GM18867 (cell line): Measurements from ENCODE around the gene TRIM66.
A peak's percentile ranks its signal among the peaks of the same experiment; 100 is the strongest.
"Not testable (repeated sequence)": the region's sequence is repeated elsewhere in the genome, so short reads cannot be mapped to it uniquely, and the experiment has no call there.

Experiments
- ATAC-seq: cut with Tn5 transposase; IDR thresholded peaks from one replicate; pipeline ENCODE4 v1.9.1; 2021; ENCODE audit warnings: mild to moderate bottlenecking, moderate library complexity; ENCODE audit not compliant: unreplicated experiment

The TRIM66 gene

GRCh38 chr11:8693010-8693551 lies 10.6 kb upstream of the TRIM66 start:
- no peak for ATAC-seq

GRCh38 chr11:8692417-8692816 lies 10.0 kb upstream of the TRIM66 start:
- no peak for ATAC-seq

DNA sequence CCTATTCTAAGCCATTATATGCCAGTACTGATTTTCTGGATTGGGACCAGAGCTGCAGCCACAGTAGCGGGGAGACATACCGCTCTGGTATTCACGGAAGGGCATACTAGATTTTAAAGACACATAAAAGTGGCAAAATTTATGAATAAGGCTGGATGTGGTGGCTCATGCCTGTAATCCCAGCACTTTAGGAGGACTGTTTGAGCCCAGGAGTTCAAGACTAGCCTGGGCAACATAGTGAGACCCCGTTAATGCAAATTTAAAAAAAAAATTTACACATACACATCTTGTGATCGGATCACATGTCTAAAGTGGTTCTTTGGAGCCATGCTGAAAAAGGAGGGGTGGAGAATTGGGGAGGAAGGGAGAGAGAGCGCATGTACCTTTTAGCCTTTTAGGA lies 9.1 kb upstream of the TRIM66 start:
- no peak for ATAC-seq

DNA sequence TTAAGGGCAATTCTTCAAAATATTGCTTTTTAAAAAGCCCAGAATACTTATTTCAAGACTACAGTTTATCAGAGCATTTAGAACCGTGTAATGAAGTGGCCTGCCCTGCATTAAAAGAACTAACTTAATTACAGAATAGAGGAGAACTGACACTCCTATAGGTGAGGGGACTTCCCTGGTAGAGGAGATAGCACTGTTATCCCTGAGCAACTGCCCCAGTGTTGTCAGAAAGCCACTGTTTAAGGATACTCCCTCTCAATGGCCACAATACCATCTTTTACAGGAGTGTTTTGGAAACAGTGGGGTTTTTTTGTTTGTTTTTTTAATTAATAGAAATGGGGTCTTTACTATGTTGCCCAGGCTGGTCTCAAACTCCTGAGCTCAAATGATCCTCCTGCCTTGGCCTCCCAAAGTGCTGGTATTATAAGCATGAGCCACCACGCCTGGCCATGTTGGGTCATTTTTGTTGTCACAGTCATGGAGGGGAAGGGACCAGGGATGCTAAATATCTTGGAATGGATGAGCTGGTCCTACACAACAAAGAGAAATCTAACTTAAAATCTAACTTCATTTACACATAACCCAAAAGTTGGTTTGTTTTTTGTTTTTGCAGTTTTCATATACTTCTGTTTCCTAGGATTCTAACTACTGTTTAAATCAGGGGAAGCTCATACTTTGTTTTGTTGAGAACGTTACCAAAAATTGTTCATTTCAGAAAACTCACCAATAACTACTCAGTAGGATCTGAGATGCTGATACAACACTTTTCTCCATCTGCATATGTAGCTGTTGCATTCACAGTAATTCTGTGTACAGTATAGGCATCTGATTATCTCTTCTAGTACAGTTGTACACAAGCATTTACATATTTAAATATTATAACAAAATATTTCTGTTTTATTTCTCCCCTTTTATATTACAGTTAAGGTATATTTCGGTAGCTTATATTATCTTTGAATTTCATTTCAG lies 8.2 kb upstream of the TRIM66 start:
- ATAC-seq, result no peak

DNA sequence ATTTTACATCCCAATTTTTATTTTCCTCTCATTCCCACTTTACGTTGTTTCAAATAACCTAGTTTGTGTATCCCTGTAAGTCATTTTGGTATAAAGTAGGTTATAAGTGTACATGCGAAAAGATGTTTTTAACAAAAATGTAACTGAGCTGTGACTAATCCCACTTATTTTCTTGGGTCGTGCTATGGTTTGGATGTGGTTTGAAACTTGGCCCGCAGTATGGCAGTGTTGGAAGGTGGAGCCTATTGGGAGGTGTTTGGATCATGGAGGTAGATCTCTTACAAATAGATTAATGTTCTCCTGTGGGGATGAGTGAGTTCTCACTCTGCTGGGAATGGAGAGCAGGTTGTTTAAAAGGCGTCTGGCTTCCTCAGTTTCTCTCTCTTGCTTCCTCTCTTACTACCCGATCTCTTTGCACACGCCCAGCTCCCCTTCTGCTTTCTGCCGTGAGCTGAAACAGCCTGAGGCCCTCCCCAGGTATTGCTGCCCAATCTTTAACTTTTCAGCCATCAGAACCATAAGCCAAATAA lies 7.3 kb upstream of the TRIM66 start:
- no peak for ATAC-seq

GRCh38 chr11:8688414-8689362 lies 6.2 kb upstream of the TRIM66 start:
- peak; percentile 95 for ATAC-seq

- ATAC-seq, result no peak
These were observed 3.9 kb upstream of the TRIM66 start for GRCh38 chr11:8686325-8686724.

GRCh38 chr11:8685820-8686219 lies 3.4 kb upstream of the TRIM66 start:
- no peak for ATAC-seq

DNA sequence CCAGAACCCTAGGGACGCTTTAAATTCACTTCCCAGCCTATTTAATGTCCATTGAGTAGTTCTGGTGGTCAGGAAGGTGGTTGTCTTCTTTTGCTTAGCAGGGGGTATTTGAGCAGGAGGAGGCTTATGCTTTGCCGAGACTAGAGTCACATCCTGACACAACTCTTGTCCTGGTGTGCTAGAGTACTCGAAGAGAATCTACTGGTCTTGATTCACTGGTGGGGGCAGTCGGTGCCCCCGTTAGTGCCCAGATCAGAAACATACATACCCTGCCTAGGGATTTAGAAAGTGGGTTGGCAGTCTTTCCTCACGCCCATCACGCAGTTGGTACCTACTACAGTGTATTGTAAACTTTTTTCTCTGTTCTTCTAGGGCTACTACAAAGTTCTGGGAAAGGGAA lies 2.8 kb upstream of the TRIM66 start:
- ATAC-seq, result no peak

- no peak for ATAC-seq
These were observed 2.3 kb upstream of the TRIM66 start for GRCh38 chr11:8684600-8685290.

DNA sequence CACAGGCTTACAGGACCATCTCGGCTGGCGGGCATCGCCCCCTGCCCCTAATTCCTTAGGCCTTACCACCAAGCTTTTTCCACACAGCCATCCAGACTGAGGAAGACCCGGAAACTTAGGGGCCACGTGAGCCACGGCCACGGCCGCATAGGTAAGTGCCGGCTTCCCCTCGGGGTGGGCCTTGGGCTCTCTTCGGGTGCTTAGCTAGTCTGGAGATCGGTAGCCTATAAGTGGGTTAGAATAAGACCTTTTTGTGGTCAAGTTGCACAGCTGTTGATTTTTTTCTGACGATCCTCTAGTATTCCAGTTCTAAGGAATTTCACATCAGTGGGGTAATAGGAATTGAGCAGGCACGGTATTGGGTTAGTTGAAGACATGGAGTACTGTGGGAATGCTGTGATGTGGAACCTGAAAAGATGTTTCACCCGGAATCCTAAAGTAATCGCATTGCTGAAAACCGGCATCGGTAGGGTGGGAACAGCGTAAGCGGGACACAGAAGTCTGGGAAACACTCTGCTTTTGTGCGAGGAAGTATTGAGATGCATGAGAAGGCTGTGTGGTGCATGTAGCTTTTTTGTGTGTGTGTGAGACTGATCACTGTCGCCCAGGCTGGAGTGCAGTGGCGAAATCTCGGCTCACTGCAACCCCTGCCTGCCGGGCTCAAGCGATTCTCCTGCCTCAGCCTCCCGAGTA lies 796 bp upstream of the TRIM66 start:
- ATAC-seq, result no peak

DNA sequence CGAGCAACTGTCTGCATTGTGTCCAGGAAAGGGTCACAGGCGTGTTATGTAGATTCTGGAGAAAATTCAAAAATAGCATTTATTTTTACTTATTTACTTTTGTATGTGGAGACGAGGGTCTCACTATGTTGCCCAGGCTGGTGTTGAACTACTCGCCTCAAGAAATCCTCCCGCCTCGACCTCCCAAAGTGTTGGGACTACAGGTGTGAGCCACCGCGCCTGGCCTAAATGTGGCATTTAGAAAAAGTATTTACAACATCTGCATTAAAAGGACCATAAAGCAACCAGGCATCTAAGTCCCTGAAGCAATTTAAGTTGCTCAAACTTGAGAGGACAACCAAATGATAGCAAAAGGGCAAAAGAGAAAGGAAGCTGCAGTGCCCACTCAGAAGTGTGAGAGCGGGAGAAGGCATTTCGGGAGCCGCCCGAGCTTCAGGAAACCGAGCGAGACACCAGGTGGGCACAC lies 595 bp downstream of the TRIM66 start:
- no peak for ATAC-seq

DNA sequence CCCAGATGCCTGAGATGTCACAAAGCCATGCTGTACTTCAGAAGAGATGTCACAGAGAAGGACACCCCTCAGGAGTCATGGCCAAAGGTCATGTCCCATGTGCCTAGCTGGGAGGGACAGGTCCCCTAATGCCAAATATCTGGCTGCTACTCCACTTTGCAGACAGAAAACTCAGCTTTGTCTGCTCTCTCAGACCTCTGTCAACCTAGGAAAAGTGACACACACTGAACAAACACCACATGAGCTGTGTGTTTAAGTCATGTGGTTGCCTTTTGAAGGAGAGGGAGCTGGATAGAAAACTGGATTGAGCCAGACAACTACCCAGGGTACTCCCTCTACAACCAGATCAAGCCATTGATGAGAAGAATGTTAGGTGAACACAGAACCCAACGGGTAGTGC lies 3.5 kb downstream of the TRIM66 start:
- ATAC-seq, result no peak

GRCh38 chr11:8676458-8676857 lies 6.0 kb downstream of the TRIM66 start:
- no peak for ATAC-seq

- ATAC-seq, result no peak
These were observed 7.6 kb downstream of the TRIM66 start for GRCh38 chr11:8674859-8675258.

DNA sequence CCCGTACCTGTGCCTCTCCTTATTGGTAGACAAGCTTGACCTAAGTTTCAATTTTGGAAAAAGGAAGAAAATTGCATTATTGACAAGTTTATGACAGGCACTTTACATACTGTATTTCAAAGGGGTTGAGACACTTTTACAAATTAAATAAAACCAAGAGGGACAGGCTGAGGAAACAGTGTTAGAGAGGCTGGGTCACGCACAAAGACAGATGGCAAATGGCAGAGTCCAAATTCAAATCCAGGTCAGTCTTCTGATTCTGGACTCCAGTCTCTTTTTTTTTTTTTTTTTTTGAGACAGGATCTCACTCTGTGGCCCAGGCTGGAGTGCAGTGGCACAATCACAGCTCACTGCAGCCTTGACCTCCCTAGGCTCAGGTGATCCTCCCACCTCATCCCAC lies 10.1 kb downstream of the TRIM66 start:
- no peak for ATAC-seq

GRCh38 chr11:8671651-8672062 lies 10.8 kb downstream of the TRIM66 start:
- ATAC-seq, result no peak

GRCh38 chr11:8671193-8671612 lies 11.3 kb downstream of the TRIM66 start:
- no peak for ATAC-seq

- not testable (repeated sequence) for ATAC-seq
These were observed 12.4 kb downstream of the TRIM66 start for GRCh38 chr11:8670081-8670480.

GRCh38 chr11:8665222-8665621 lies 17.2 kb downstream of the TRIM66 start:
- no peak for ATAC-seq
